WTC11 (cell line): ENCODE measurements around the gene EHD4. TPM values are rescaled to one million over a fixed set of nuclear protein-coding genes. Genes with fewer than 3 reads are reported as not detected.

ENCODE experiments used
- ATAC-seq: fragments of 200-7000 bp; cut with Tn5 transposase; 2 replicates; pipeline ENCODE4 v1.10.0; 2021; ENCODE audit warnings: mild to moderate bottlenecking, moderate library complexity
- Bru-seq: library from RNA; stranded (reverse); fragments of 400-500 nt; gene quantifications from one replicate; lab custom pipeline; 2021; lab: Mats Ljungman, UMichigan
- CTCF ChIA-PET: fragments of 300-600 bp; sonication (Branson Sonifier 250); formaldehyde crosslinking; loops from one replicate; lab custom pipeline; 2021; ENCODE audit warnings: antibody characterized with exemption; lab: Charles Lee
- POLR2A ChIA-PET: fragments of 350-600 bp; sonication (Branson Sonifier 250); formaldehyde crosslinking; loops from one replicate; lab custom pipeline; 2021; ENCODE audit warnings: antibody characterized with exemption; lab: Charles Lee
- DNase-seq: peaks from one replicate; pipeline ENCODE4 v3.0.0; 2021; ENCODE audit warnings: low spot score
- H3K27ac Mint-ChIP-seq: 2 replicates; pipeline ENCODE4 v1.8.0; 2021; ENCODE audit warnings: mixed read lengths
- H3K27me3 Mint-ChIP-seq: 2 replicates; pipeline ENCODE4 v1.8.0; 2021; ENCODE audit warnings: low read depth, mild to moderate bottlenecking, moderate library complexity, mixed read lengths
- H3K36me3 Mint-ChIP-seq: 2 replicates; pipeline ENCODE4 v1.8.0; 2021; ENCODE audit warnings: mixed read lengths
- H3K4me1 Mint-ChIP-seq: 2 replicates; pipeline ENCODE4 v1.8.0; 2022; ENCODE audit warnings: mixed read lengths
- H3K4me3 Mint-ChIP-seq: 2 replicates; pipeline ENCODE4 v1.8.0; 2021; ENCODE audit warnings: mild to moderate bottlenecking, moderate library complexity, mixed read lengths
- H3K9me3 Mint-ChIP-seq: 2 replicates; pipeline ENCODE4 v1.8.0; 2021; ENCODE audit warnings: mixed read lengths
- ATF1 ChIP-seq: sonication (generic); formaldehyde crosslinking; IDR thresholded peaks from 2 replicates; pipeline ENCODE4 v1.8.1; 2023; ENCODE audit warnings: mild to moderate bottlenecking, moderate library complexity, missing genetic modification reagents
- CDX4 ChIP-seq: fragments of 250-450 bp; sonication (Bioruptor Pico); IDR thresholded peaks from 2 replicates; pipeline ENCODE4 v1.9.0; 2021; ENCODE audit warnings: moderate library complexity, mild to moderate bottlenecking, inconsistent platforms, borderline replicate concordance
- CREB1 ChIP-seq: sonication (generic); formaldehyde crosslinking; IDR thresholded peaks from 2 replicates; pipeline ENCODE4 v1.8.0; 2023; ENCODE audit warnings: mild to moderate bottlenecking, missing genetic modification reagents
- EMX1 ChIP-seq: fragments of 250-450 bp; sonication (Bioruptor Pico); IDR thresholded peaks from 2 replicates; pipeline ENCODE4 v1.8.0; 2021; ENCODE audit warnings: mild to moderate bottlenecking
- GRHL2 ChIP-seq: fragments of 250-450 bp; sonication (Bioruptor Pico); IDR thresholded peaks from 2 replicates; pipeline ENCODE4 v1.8.0; 2022; ENCODE audit warnings: mild to moderate bottlenecking, moderate library complexity; ENCODE audit not compliant: insufficient replicate concordance, severe bottlenecking
- HMGA2 ChIP-seq: fragments of 250-450 bp; sonication (Bioruptor Pico); IDR thresholded peaks from 2 replicates; pipeline ENCODE4 v1.4.0; 2021; ENCODE audit warnings: mild to moderate bottlenecking, moderate library complexity
- NFATC4 ChIP-seq: fragments of 250-450 bp; sonication (Bioruptor Pico); IDR thresholded peaks from 2 replicates; pipeline ENCODE4 v1.9.0; 2021; ENCODE audit warnings: mild to moderate bottlenecking
- NFYB ChIP-seq: sonication (generic); formaldehyde crosslinking; conservative IDR thresholded peaks from 2 replicates; pipeline ENCODE4 v1.8.0; 2022; ENCODE audit warnings: low read depth, missing genetic modification reagents
- NR1H2 ChIP-seq: sonication (generic); formaldehyde crosslinking; IDR thresholded peaks from 2 replicates; pipeline ENCODE4 v1.9.0; 2021; ENCODE audit warnings: mild to moderate bottlenecking, moderate library complexity, missing genetic modification reagents
- OVOL2 ChIP-seq: fragments of 250-450 bp; sonication (Bioruptor Pico); IDR thresholded peaks from 2 replicates; pipeline ENCODE4 v1.9.0; 2021; ENCODE audit warnings: mild to moderate bottlenecking, borderline replicate concordance
- RORB ChIP-seq: fragments of 250-450 bp; sonication (Bioruptor Pico); IDR thresholded peaks from 2 replicates; pipeline ENCODE4 v1.9.0; 2021; ENCODE audit warnings: mild to moderate bottlenecking
- TCF7 ChIP-seq: sonication (generic); formaldehyde crosslinking; IDR thresholded peaks from 2 replicates; pipeline ENCODE4 v1.8.0; 2022; ENCODE audit warnings: mild to moderate bottlenecking, low read depth, missing genetic modification reagents, moderate library complexity
- ZBTB43 ChIP-seq: sonication (generic); formaldehyde crosslinking; IDR thresholded peaks from 2 replicates; pipeline ENCODE4 v1.8.1; 2023; ENCODE audit warnings: mild to moderate bottlenecking, missing genetic modification reagents
- ZNF317 ChIP-seq: sonication (generic); formaldehyde crosslinking; IDR thresholded peaks from 2 replicates; pipeline ENCODE4 v1.8.1; 2023; ENCODE audit warnings: low read depth, mild to moderate bottlenecking, moderate library complexity, missing genetic modification reagents, borderline replicate concordance
- ZNF425 ChIP-seq: fragments of 250-450 bp; sonication (Bioruptor Pico); conservative IDR thresholded peaks from 2 replicates; pipeline ENCODE4 v1.9.0; 2021; ENCODE audit warnings: mild to moderate bottlenecking
- ZSCAN18 ChIP-seq: fragments of 250-450 bp; sonication (Bioruptor Pico); IDR thresholded peaks from 2 replicates; pipeline ENCODE4 v2.1.2; 2022; ENCODE audit warnings: mild to moderate bottlenecking, moderate library complexity
- long read RNA-seq, 3 experiments: library from RNA in 1 of 3; library from capped mRNA in 1 of 3; library from polyadenylated mRNA in 1 of 3; unstranded in 2 of 3; stranded (forward) in 1 of 3; transcript quantifications; one replicate each; pipeline ENCODE4 v2.0.0, GENCODE V29; 2021
- total RNA-seq: library from RNA; stranded (reverse); gene quantifications from 3 replicates; pipeline ENCODE4 v1.2.3, GENCODE V29; 2021
- TF ChIP-seq, protein P1 (sequence below): fragments of 250-450 bp; sonication (Bioruptor Pico); IDR thresholded peaks from 2 replicates; pipeline ENCODE4 v1.8.0; 2021; ENCODE audit warnings: mild to moderate bottlenecking
- TF ChIP-seq, protein P2 (sequence below): sonication (generic); formaldehyde crosslinking; IDR thresholded peaks from 2 replicates; pipeline ENCODE4 v1.8.1; 2023; ENCODE audit warnings: mild to moderate bottlenecking, moderate library complexity, missing genetic modification reagents
- TF ChIP-seq, protein P3 (sequence below): sonication (generic); formaldehyde crosslinking; IDR thresholded peaks from 2 replicates; pipeline ENCODE4 v1.8.1; 2022; ENCODE audit warnings: low read depth, missing genetic modification reagents, borderline replicate concordance
- TF ChIP-seq, protein P4 (sequence below): sonication (generic); formaldehyde crosslinking; IDR thresholded peaks from 2 replicates; pipeline ENCODE4 v1.8.1; 2023; ENCODE audit warnings: mild to moderate bottlenecking, missing genetic modification reagents, moderate library complexity
- TF ChIP-seq, protein P5 (sequence below): sonication (generic); formaldehyde crosslinking; conservative IDR thresholded peaks from 2 replicates; pipeline ENCODE4 v1.8.1; 2022; ENCODE audit warnings: mild to moderate bottlenecking, missing genetic modification reagents

EHD4 gene
- total RNA-seq (20.8 to 23.9 TPM (median 21.3 TPM) in 3 replicates), Bru-seq, nascent RNA (percentile 75 among the genes with signal in this experiment)
- long read RNA-seq, experiment 1, full-length matches to known transcripts, result 313 of 344 reads
- long read RNA-seq, experiment 1, partial matches to known transcripts, result 15 of 344 reads
- long read RNA-seq, experiment 1, other reads (novel, unspliced or antisense), result 16 of 344 reads
- long read RNA-seq, experiment 2, full-length matches to known transcripts, result 33 of 67 reads
- long read RNA-seq, experiment 2, partial matches to known transcripts, result 7 of 67 reads
- long read RNA-seq, experiment 2, other reads (novel, unspliced or antisense), result 27 of 67 reads
- long read RNA-seq, experiment 3, partial matches to known transcripts, result 0 of 6 reads
- long read RNA-seq, experiment 3, other reads (novel, unspliced or antisense), result 6 of 6 reads

DNA sequence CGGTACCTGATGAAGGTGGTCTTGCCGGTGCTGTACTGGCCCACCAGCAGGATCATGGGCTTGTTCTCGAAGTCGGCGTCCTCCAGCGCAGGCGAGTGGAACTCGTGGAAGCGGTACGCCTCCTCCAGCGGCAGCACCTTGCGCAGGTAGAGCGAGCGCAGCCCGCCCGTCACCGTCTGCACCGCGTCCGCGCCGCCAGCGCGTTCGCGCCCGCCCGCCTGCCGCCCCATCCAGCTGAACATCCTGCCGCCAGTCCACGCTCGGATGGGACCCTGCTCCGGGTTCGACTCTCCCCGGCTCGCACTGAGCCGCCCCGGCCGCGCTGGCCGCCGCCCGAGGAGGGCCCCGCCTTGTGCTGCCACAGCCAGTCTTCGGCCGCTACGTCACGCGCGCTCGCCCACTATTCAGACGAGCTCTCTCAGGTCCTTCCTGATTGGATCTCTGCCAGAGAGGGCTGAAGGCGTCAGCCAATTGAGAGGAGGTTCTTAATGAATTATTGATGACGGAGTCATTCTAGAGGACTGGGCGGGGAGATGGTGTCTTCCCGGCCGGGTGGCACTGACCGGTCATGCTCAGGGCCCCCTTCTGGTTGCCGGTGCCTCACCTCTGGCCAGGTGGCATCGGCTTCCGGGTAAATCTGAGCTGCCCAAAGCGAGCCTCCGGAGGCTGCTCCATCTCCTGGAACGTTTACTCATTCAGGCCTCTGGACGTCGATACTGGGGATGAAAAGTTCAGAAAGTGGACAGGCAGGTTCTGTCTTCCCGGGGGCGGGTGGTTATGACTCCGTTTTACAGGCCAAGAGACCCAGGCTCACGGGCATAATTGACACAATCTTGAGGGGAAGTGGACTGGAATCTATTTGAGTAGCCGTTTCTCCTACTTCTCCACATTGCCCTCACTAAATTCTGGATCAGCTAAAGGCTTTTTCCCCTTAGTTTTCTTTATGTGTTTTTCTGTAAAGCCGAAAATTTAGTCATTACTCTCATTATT is at the start of gene EHD4:
Gene EHD4, minus strand, starts transcription at position 305 of the 990 bp plus-strand sequence. Its CDS starts 63 bp downstream, at position 242.
- POLR2A ChIA-PET, result interaction anchor here (0.8 to 1.2 kb wide), 3 partner anchors 17 to 198 kb away, joined by 3 to 8 read pairs (median 5); partner anchors contain the start of gene MAPKBP1
- DNase-seq, result peak; percentile 97
- H3K27ac Mint-ChIP-seq, result peak within 1 kb of the TSS; percentile 89
- TF ChIP-seq CDX4 (CRISPR knock-in tag), result no peak
- TF ChIP-seq ZNF425 (CRISPR knock-in tag), result no peak
- no peak for TF ChIP-seq EMX1 (CRISPR knock-in tag)
- TF ChIP-seq ZSCAN18 (CRISPR knock-in tag), result no peak
- TF ChIP-seq ATF1, result no peak
- TF ChIP-seq, protein P1, sequence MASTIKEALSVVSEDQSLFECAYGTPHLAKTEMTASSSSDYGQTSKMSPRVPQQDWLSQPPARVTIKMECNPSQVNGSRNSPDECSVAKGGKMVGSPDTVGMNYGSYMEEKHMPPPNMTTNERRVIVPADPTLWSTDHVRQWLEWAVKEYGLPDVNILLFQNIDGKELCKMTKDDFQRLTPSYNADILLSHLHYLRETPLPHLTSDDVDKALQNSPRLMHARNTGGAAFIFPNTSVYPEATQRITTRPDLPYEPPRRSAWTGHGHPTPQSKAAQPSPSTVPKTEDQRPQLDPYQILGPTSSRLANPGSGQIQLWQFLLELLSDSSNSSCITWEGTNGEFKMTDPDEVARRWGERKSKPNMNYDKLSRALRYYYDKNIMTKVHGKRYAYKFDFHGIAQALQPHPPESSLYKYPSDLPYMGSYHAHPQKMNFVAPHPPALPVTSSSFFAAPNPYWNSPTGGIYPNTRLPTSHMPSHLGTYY, result no peak
- TF ChIP-seq NFYB (CRISPR knock-in tag), result peak; percentile 77
- TF ChIP-seq, protein P2, sequence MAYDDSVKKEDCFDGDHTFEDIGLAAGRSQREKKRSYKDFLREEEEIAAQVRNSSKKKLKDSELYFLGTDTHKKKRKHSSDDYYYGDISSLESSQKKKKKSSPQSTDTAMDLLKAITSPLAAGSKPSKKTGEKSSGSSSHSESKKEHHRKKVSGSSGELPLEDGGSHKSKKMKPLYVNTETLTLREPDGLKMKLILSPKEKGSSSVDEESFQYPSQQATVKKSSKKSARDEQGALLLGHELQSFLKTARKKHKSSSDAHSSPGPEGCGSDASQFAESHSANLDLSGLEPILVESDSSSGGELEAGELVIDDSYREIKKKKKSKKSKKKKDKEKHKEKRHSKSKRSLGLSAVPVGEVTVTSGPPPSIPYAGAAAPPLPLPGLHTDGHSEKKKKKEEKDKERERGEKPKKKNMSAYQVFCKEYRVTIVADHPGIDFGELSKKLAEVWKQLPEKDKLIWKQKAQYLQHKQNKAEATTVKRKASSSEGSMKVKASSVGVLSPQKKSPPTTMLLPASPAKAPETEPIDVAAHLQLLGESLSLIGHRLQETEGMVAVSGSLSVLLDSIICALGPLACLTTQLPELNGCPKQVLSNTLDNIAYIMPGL (CRISPR knock-in tag), result peak; percentile 91
- no peak; the same call in 1 of the 2 replicates for TF ChIP-seq ZNF317 (CRISPR knock-in tag)
- TF ChIP-seq, protein P3, sequence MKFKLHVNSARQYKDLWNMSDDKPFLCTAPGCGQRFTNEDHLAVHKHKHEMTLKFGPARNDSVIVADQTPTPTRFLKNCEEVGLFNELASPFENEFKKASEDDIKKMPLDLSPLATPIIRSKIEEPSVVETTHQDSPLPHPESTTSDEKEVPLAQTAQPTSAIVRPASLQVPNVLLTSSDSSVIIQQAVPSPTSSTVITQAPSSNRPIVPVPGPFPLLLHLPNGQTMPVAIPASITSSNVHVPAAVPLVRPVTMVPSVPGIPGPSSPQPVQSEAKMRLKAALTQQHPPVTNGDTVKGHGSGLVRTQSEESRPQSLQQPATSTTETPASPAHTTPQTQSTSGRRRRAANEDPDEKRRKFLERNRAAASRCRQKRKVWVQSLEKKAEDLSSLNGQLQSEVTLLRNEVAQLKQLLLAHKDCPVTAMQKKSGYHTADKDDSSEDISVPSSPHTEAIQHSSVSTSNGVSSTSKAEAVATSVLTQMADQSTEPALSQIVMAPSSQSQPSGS (CRISPR knock-in tag), result no peak
- no peak for TF ChIP-seq ZBTB43
- no peak for TF ChIP-seq OVOL2 (CRISPR knock-in tag)
- TF ChIP-seq NR1H2 (CRISPR knock-in tag), result no peak
- TF ChIP-seq GRHL2 (CRISPR knock-in tag), result no peak
- 0 out of 2 replicates have a peak, but pooled peaks have one; percentile 29 for TF ChIP-seq TCF7 (CRISPR knock-in tag)
- TF ChIP-seq NFATC4 (CRISPR knock-in tag), result no peak
- TF ChIP-seq, protein P4, sequence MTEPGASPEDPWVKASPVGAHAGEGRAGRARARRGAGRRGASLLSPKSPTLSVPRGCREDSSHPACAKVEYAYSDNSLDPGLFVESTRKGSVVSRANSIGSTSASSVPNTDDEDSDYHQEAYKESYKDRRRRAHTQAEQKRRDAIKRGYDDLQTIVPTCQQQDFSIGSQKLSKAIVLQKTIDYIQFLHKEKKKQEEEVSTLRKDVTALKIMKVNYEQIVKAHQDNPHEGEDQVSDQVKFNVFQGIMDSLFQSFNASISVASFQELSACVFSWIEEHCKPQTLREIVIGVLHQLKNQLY (CRISPR knock-in tag), result no peak
- no peak for TF ChIP-seq HMGA2 (CRISPR knock-in tag)
- TF ChIP-seq, protein P5, sequence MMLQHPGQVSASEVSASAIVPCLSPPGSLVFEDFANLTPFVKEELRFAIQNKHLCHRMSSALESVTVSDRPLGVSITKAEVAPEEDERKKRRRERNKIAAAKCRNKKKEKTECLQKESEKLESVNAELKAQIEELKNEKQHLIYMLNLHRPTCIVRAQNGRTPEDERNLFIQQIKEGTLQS (CRISPR knock-in tag), result no peak
- no peak for TF ChIP-seq CREB1 (CRISPR knock-in tag)
- no peak for TF ChIP-seq RORB (CRISPR knock-in tag)

More for the DNA sequence above, at the start of gene EHD4:
- H3K4me1 Mint-ChIP-seq, result peaks cover 29% of the 10 kb centered on the region
- CTCF ChIA-PET, result interaction anchor here (0.6 to 3.2 kb wide), 23 partner anchors 9 to 413 kb away, joined by 3 to 18 read pairs (median 5); partner anchors contain the start of gene MAPKBP1
- peak within 1 kb of the TSS; percentile 85 for H3K4me3 Mint-ChIP-seq
- no peaks in the 10 kb centered on the region; the same call in 1 of the 2 replicates for H3K27me3 Mint-ChIP-seq
- no peaks in the 10 kb centered on the region for H3K9me3 Mint-ChIP-seq
- no peaks in the 10 kb centered on the region; the same call in 1 of the 2 replicates for H3K36me3 Mint-ChIP-seq
- peak; percentile 93 for ATAC-seq
